Transverse colon (tissue), 4 donors: ENCODE measurements around the gene PIP4P1. TPM values are rescaled to one million over a fixed set of nuclear protein-coding genes. Genes with fewer than 3 reads are reported as not detected.

ENCODE experiments used
- DNase-seq: peaks from one replicate; pipeline ENCODE4 v3.0.0-alpha.2; 2019
- H3K27ac ChIP-seq, 4 donors: fragments of 200-600 bp; sonication (generic); 2 replicates each; pipeline ENCODE4 v1.5.1; 2016 to 2018; ENCODE audit warnings: inconsistent platforms in 4 of 4
- H3K27me3 ChIP-seq: fragments of 200-600 bp; sonication (generic); 2 replicates; pipeline ENCODE4 v1.5.1; 2017; ENCODE audit warnings: inconsistent platforms
- H3K36me3 ChIP-seq, 4 donors: fragments of 200-600 bp; sonication (generic); 2 replicates each; pipeline ENCODE4 v1.5.1; 2017 to 2019; ENCODE audit warnings: inconsistent platforms in 4 of 4
- H3K4me1 ChIP-seq, 4 donors: fragments of 200-600 bp; sonication (generic); 2 replicates each; pipeline ENCODE4 v1.5.1; 2017 to 2020; ENCODE audit warnings: inconsistent platforms in 4 of 4
- H3K4me3 ChIP-seq, 4 donors: fragments of 200-600 bp; sonication (generic); 1 replicate in 1 of 4; 2 replicates in 3 of 4; pipeline versions ENCODE4 v1.5.1 to v1.6.1; 2017 to 2019; ENCODE audit warnings: inconsistent platforms in 4 of 4
- H3K9me3 ChIP-seq, 2 donors: fragments of 200-600 bp; sonication (generic); 2 replicates each; pipeline ENCODE4 v1.5.1; 2017 to 2019; ENCODE audit warnings: inconsistent platforms in 2 of 2
- CTCF ChIP-seq, 5 experiments: fragments of 200-600 bp in 3 of 5; fragments of 450-650 bp in 2 of 5; sonication (generic) in 3 of 5; IDR thresholded peaks; 1 replicate in 2 of 5; 2 replicates in 3 of 5; pipeline ENCODE4 v1.5.1; 2016 to 2017; ENCODE audit warnings: antibody characterized with exemption in 5 of 5, inconsistent platforms in 3 of 5, mild to moderate bottlenecking in 2 of 5, moderate library complexity in 1 of 5
- EP300 ChIP-seq: sonication (generic); formaldehyde crosslinking; IDR thresholded peaks from one replicate; pipeline ENCODE4 v1.6.1; 2017; ENCODE audit warnings: antibody characterized with exemption, low read depth
- POLR2A ChIP-seq: fragments of 450-650 bp; IDR thresholded peaks from one replicate; pipeline ENCODE4 v1.6.1; 2016; ENCODE audit warnings: antibody characterized with exemption, mild to moderate bottlenecking, moderate library complexity
- POLR2AphosphoS5 ChIP-seq, 3 donors: sonication (generic); formaldehyde crosslinking; IDR thresholded peaks; one replicate each; pipeline ENCODE4 v1.6.1; 2016; ENCODE audit warnings: antibody characterized with exemption in 3 of 3
- WGBS, 2 donors: methylation state at CpG; one replicate each; pipeline ENCODE4 v1.1.5; 2018; ENCODE audit warnings: low coverage in 1 of 2; 5-methylcytosine and 5-hydroxymethylcytosine counted together
- in situ Hi-C, 4 donors: fragments of 200-750 bp; cut with MboI; loops; one replicate each; pipeline versions ENCODE4 v1.15.0 to v1.15.1; 2017; ENCODE audit warnings: low sequenced_read_pairs in 3 of 4, low pct_ligation_motif_present in 1 of 4, low pct_unique_long_range_greater_than_20kb in 1 of 4
- intact Hi-C: fragments of 100-400 bp; cut with DNase I; formaldehyde crosslinking; loops from one replicate; pipeline ENCODE4 v1.15.1; 2023; ENCODE audit warnings: low total_unique reads
- total RNA-seq, 4 donors: library from RNA; depleted of rRNA; stranded (reverse); fragments of >200 nt; gene quantifications; one replicate each; pipeline ENCODE4 v1.1.0, GENCODE V29; 2016

The PIP4P1 gene
- total RNA-seq, 4 donors from 2014 or later: 18.7 to 49.4 (median 31.1) TPM

DNA sequence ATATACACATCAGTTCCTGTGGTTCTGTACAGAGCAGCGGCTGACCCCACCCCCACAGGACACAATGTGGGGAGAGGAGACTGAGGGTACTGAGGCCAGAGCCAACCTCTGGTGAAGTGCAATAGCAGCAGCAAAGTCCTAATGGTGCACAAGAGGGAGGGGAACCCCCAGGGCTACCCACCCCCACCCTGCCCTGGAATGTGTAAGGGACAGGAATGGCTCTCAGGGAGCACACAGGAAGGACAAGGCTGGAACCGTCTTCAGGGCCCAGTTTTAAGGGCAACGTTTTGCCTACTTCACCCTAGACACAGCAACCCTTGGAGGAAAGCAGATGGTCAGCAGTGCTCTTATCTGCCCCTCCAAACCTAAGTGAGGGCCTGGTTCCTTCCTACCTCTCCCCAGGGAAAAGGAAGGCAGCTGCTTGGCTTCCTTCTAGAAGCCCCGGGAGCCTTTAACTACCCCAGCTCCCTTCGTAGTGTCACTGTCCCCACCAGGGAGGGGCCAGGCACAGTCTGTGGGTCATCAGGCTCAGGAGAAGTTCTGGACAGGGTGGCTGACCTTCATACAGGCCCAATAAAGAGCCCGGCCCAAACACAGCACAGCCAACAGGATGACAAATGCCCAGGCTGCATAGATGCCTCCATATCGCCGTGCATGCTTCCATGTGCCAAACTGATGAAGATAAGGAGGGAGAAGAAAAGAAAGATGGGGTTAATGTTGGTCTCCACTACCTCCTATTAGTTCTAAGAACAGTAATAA is 3.0 kb downstream of the PIP4P1 start:
- TF ChIP-seq POLR2A (no peak), POLR2AphosphoS5 (IDR thresholded peaks at IDR 0.05) (no peak), CTCF (IDR thresholded peaks at IDR 0.05) (no peak), EP300 (no peak)
- Histone ChIP-seq H3K27me3 (no peaks in the 10 kb centered on the region), H3K36me3 (peaks cover 0 to 30% (median 8%) of the 10 kb centered on the region in 4 donors), H3K9me3 (no peaks in the 10 kb centered on the region), H3K4me1 (peaks cover 23 to 47% (median 34%) of the 10 kb centered on the region in 4 donors), H3K4me3 (no peak overlapping the region), H3K27ac (no peak overlapping the region)
- no peak for DNase-seq
- intact Hi-C loops (no loop called here), in situ Hi-C loops (loop anchor here in 2 of 4 donors (25.0 kb wide), 2 partner anchors 121 to 229 kb away; partner anchors contain the start of genes CCNB1IP1 (in 2 of the 2), PARP2 (in 2 of the 2), ANG (in 1 of the 2) and RNASE4 (in 1 of the 2))
- 29 to 73% methylated on average over 1 to 8 of the region's 8 CpGs for WGBS, 2 donors

DNA sequence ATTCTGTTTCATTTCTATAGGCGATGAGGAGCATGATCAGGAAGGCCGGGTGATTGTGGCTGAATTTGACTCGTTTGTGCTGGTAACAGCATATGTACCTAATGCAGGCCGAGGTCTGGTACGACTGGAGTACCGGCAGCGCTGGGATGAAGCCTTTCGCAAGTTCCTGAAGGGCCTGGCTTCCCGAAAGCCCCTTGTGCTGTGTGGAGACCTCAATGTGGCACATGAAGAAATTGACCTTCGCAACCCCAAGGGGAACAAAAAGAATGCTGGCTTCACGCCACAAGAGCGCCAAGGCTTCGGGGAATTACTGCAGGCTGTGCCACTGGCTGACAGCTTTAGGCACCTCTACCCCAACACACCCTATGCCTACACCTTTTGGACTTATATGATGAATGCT is 4.3 kb downstream of the PIP4P1 start:
- intact Hi-C loops: no loop called here
- Histone ChIP-seq H3K36me3 (peaks cover 0 to 30% (median 9%) of the 10 kb centered on the region in 4 donors), H3K4me1 (peaks cover 25 to 45% (median 34%) of the 10 kb centered on the region in 4 donors), H3K27me3 (no peaks in the 10 kb centered on the region), H3K27ac (peak overlapping the region in 3 of 4 donors; percentile 94 to 96 (median 95)), H3K4me3 (no peak overlapping the region), H3K9me3 (no peaks in the 10 kb centered on the region)
- WGBS, 2 donors: 81% methylated on average over 13 of the region's 13 CpGs; no CpG with 5 or more reads in 1 of the 2 donors
- no peak for DNase-seq
- TF ChIP-seq POLR2AphosphoS5 (IDR thresholded peaks at IDR 0.05): peak in 1 of 3 donors; percentile 34
- TF ChIP-seq CTCF (IDR thresholded peaks at IDR 0.05): no peak
- in situ Hi-C loops: loop anchor here in 2 of 4 donors (25.0 kb wide), 2 partner anchors 120 to 230 kb away; partner anchors contain the start of genes CCNB1IP1 (in 2 of the 2), PARP2 (in 2 of the 2), ANG (in 1 of the 2) and RNASE4 (in 1 of the 2)

DNA sequence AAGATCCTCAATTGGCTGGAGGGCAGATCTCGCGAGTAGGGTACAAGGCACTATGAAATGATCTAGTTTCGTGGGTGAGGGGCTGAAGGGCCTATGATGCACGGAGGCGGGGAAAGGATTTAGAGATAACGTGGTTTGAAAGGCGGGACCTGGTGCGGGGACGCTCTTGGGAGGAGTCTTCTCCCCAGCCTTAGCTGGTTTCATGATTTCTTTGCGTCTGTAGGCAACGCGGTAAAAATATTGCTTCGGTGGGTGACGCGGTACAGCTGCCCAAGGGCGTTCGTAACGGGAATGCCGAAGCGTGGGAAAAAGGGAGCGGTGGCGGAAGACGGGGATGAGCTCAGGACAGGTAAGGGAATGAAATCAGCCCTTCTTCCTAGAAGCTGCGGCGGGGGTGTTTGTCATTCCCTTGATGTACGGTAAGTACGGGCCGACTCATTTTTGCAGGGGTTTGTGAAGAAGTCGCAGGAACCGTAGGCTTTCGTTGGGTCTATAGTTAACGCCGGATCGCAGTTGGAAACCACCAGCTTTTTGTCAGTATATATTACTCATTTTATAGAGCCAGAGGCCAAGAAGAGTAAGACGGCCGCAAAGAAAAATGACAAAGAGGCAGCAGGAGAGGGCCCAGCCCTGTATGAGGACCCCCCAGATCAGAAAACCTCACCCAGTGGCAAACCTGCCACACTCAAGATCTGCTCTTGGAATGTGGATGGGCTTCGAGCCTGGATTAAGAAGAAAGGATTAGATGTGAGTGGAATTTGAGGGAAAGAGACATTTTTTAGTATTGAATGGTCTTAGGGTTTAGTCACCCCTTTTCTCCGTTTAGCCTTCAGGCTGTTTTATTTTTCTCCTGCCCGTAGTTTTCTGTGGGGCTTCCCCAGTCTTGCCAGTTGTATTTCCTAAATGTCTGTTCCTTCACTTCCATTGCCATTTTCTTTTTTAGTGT is 5.6 kb downstream of the PIP4P1 start:
- intact Hi-C loops (no loop called here), in situ Hi-C loops (loop anchor here in 2 of 4 donors (25.0 kb wide), 2 partner anchors 118 to 232 kb away; partner anchors contain the start of genes CCNB1IP1 (in 2 of the 2), PARP2 (in 2 of the 2), ANG (in 1 of the 2) and RNASE4 (in 1 of the 2))
- Histone ChIP-seq H3K4me3 (peak overlapping the region; percentile 59 to 76 (median 72)), H3K4me1 (peaks cover 25 to 44% (median 32%) of the 10 kb centered on the region in 4 donors), H3K27ac (peak overlapping the region; percentile 94 to 96 (median 94)), H3K36me3 (peaks cover 0 to 37% (median 13%) of the 10 kb centered on the region in 4 donors), H3K9me3 (no peaks in the 10 kb centered on the region), H3K27me3 (no peaks in the 10 kb centered on the region)
- 0% methylated on average over 15 to 39 of the region's 39 CpGs for WGBS, 2 donors
- no peak for DNase-seq
- TF ChIP-seq CTCF (IDR thresholded peaks at IDR 0.05): no peak
- no peak for TF ChIP-seq POLR2AphosphoS5 (IDR thresholded peaks at IDR 0.05)
- peak; percentile 9 for TF ChIP-seq POLR2A
